Gastroesophageal sphincter (tissue), 3 donors: ENCODE measurements around the gene FGF18.

Experiments
- CTCF ChIP-seq, 4 experiments: fragments of 200-600 bp in 2 of 4; fragments of 450-650 bp in 2 of 4; sonication (generic) in 1 of 4; IDR thresholded peaks; one replicate each; pipeline ENCODE4 v1.5.1; 2017 to 2019; ENCODE audit warnings: antibody characterized with exemption in 4 of 4, mild to moderate bottlenecking in 2 of 4, moderate library complexity in 2 of 4
- EP300 ChIP-seq: sonication (generic); formaldehyde crosslinking; IDR thresholded peaks from one replicate; pipeline ENCODE4 v1.6.1; 2017; ENCODE audit warnings: antibody characterized with exemption, mild to moderate bottlenecking
- POLR2A ChIP-seq, 2 donors: fragments of 450-650 bp; IDR thresholded peaks; one replicate each; pipeline ENCODE4 v1.6.1; 2017; ENCODE audit warnings: antibody characterized with exemption in 2 of 2, mild to moderate bottlenecking in 2 of 2, moderate library complexity in 1 of 2
- POLR2AphosphoS5 ChIP-seq: sonication (generic); formaldehyde crosslinking; IDR thresholded peaks from one replicate; pipeline ENCODE4 v1.6.1; 2017; ENCODE audit warnings: antibody characterized with exemption

GRCh38 chr5:171475596-171475995 lies 56.1 kb downstream of the FGF18 start:
- no peak for TF ChIP-seq EP300
- no peak for TF ChIP-seq POLR2A (IDR thresholded peaks at IDR 0.05)
- no peak for TF ChIP-seq CTCF (IDR thresholded peaks at IDR 0.05)
- no peak for TF ChIP-seq POLR2AphosphoS5
